Peyer's patch (tissue), 4 donors: Measurements from ENCODE around the gene DPCD.

Source experiments
- CTCF ChIP-seq, 6 experiments: fragments of 450-650 bp in 4 of 6; fragments of 200-600 bp in 2 of 6; sonication (generic) in 1 of 6; IDR thresholded peaks; one replicate each; pipeline ENCODE4 v1.5.1; 2017 to 2019; ENCODE audit warnings: antibody characterized with exemption in 6 of 6, mild to moderate bottlenecking in 3 of 6, moderate library complexity in 1 of 6
- POLR2A ChIP-seq, 2 donors: fragments of 450-650 bp; IDR thresholded peaks; one replicate each; pipeline ENCODE4 v1.5.1; 2017; ENCODE audit warnings: antibody characterized with exemption in 2 of 2, mild to moderate bottlenecking in 2 of 2, moderate library complexity in 2 of 2

- TF ChIP-seq CTCF (IDR thresholded peaks at IDR 0.05) (no peak), POLR2A (IDR thresholded peaks at IDR 0.05) (no peak)
Observed at GRCh38 chr10:101588879-101589278, 758 bp downstream of the DPCD start.
